GM21447 (cell line): Measurements from ENCODE around the gene PDZD2.

Experiments
- ATAC-seq: cut with Tn5 transposase; IDR thresholded peaks from one replicate; pipeline ENCODE4 v1.9.1; 2021; ENCODE audit not compliant: unreplicated experiment

The PDZD2 gene

GRCh38 chr5:31913808-31914207 lies 274.9 kb downstream of the PDZD2 start:
- ATAC-seq, result no peak

- no peak for ATAC-seq
Observed at GRCh38 chr5:31916327-31916726, 277.4 kb downstream of the PDZD2 start.

DNA sequence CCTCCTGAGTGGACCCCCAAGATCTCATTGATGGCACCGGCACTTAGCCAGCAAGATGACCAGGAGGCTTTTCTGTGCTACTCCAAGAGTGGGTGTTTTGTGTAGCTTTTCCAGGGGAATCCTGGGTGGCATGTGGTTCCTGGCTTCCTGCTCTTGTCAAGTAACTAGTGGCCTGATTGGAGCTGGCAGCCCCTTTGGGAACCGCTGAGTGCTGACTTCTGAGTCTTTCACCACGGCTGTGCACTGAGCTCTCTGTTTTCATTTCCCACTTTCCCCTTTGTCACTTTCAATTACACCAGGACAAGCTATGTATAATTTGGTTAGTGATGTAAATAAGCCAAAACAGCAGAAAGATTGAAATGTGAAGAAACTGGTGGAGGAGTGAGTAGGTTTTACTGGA lies 279.8 kb downstream of the PDZD2 start:
- no peak for ATAC-seq

GRCh38 chr5:31921852-31922305 lies 282.9 kb downstream of the PDZD2 start:
- ATAC-seq, result no peak

DNA sequence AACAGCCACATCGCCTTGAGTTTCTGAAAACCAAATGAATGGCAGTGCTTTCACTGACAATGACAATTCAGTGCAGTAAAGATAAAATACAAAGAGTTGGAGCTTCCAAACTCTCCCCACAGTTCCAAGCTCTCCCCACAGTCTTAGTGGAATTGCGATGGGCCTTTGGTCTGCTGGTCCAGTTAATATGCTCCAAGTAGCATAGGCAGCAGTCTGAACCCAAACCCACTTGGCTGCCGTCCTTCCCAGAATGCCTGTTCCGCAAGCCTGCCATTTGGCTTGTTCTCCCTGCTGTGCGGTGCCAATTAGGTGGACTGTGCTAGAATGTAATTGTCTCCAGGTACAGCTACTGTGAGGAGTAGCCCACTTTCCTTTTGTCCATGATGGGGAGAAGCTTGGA lies 285.1 kb downstream of the PDZD2 start:
- ATAC-seq, result no peak

GRCh38 chr5:31931874-31932273 lies 292.9 kb downstream of the PDZD2 start:
- ATAC-seq, result no peak

GRCh38 chr5:31934156-31934555 lies 295.2 kb downstream of the PDZD2 start:
- no peak for ATAC-seq

- ATAC-seq, result no peak
Observed at GRCh38 chr5:31935496-31936369, 296.8 kb downstream of the PDZD2 start.

DNA sequence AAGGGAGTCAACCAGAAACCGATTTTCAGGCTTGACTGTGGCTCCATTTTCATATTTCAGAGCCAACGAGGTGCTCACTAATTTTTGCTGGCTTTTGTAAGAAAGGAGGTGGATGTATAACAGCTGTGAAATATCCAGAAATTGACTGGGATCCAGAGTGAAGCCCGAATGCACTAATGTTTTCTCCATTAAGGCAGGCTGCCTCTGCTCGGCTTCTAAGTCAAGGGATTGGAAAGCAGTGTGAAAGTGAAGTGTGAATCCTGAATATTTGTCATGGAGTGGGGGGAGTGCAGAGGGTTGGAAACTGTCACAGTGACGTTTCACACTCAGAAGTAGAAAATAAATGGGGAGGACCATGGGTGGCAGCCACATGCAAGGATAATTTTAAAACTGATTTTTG lies 297.8 kb downstream of the PDZD2 start:
- no peak for ATAC-seq

- no peak for ATAC-seq
Observed at GRCh38 chr5:31937226-31937625, 298.3 kb downstream of the PDZD2 start.

DNA sequence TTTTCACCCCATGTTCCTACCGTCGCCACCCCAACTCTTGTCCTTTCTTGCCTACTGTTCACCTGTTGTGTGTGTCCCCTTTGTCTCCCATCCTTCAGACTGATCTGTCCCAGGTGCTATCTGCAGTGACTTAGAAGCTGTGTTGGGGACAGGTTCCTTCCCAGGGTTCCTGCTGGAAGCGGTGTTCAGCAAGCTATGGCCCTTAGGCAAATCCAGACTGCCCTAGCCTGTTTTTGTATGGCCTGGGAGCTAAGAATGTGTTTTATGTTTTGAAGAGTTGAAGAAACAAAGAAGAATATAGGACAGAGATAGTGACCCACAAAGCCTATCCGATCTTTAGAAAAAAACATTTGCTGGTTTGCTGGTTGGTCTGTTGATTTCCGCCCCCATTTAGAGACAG lies 298.8 kb downstream of the PDZD2 start:
- no peak for ATAC-seq

GRCh38 chr5:31939151-31939550 lies 300.2 kb downstream of the PDZD2 start:
- ATAC-seq, result no peak

DNA sequence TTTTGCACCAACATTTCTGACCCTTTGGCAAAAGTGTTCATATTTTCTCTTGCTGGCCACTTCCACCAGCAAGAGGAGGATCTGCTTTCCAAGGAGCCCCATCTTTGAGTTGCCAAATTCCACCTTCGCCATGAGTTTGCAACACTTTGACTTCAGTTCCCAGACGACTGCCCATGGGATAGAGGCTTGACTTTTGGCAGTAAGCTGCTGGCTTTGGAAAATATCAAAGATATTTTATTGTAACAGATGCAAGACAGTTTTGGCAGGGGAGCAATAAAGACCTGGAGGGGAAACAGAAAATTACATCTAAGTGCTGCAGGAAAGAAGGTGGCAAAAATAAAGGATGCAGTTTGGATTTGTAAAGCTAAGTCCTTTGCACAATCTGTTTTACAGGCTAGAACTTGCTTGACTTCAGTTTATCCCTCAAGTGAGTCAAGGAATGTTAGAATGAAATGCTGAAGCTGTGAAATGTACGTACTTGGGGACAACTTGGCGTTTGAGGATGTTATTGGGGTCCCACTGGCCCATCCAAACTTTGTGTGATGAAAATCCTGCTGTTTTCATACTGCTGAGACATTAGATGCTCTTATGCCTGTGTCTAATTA lies 302.3 kb downstream of the PDZD2 start:
- ATAC-seq, result no peak

DNA sequence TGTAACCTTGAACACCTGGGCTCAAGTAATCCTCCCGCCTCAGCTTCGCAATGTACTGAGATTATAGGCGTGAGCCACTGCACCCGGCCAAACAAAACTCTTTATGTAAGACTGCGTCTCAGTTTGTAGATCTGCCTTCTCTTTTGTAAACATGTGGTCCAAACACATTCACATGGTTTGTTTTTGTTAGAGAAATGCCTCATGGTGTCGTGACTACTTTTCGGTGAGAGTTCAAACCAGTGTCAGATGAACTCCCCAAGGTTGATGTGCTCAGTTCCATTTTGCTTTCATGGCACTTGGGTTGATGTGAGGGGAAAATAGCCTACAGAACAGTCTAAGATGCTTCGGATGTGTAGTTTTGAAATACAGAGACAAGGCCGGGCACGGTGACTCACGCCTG lies 303.6 kb downstream of the PDZD2 start:
- no peak for ATAC-seq

- no peak for ATAC-seq
Observed at GRCh38 chr5:31944684-31945445, 305.9 kb downstream of the PDZD2 start.

GRCh38 chr5:31948006-31948405 lies 309.1 kb downstream of the PDZD2 start:
- ATAC-seq, result no peak

DNA sequence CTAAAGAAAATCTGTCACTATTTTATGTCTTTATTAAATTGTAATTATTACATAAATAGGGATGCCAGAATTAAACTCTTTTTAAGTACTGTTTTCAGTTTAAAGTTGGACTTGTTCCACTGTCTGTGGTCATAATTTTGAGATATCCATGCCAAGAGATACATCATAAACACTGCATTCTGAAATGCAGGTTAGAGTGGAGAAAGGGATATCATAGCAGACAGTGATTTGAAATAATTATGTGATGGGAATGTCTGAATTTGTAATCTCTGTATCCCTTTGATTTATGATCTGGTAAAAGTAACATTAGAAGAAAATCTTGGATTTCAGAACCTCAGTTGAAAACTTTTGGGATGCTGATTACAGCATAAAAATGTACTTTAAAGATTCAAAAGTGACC lies 313.1 kb downstream of the PDZD2 start:
- no peak for ATAC-seq

DNA sequence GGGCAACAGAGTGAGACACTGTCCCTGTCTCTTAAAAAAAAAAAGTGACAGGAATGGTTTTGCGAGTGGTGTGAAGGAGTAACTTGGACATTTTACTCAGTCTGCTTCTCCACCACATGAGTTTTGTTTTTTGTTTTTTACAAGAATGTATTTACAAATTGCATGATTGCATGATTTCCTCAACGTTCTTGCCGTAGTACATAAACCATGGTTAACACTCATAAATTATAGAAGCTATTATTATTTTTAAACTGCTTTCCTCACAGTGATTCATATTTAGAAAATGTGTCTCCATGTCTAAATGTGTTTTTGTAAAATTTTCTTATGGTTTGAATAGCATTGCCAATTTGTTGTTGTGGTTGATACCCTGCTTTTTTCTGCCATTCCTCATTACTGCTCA lies 315.2 kb downstream of the PDZD2 start:
- ATAC-seq, result no peak

DNA sequence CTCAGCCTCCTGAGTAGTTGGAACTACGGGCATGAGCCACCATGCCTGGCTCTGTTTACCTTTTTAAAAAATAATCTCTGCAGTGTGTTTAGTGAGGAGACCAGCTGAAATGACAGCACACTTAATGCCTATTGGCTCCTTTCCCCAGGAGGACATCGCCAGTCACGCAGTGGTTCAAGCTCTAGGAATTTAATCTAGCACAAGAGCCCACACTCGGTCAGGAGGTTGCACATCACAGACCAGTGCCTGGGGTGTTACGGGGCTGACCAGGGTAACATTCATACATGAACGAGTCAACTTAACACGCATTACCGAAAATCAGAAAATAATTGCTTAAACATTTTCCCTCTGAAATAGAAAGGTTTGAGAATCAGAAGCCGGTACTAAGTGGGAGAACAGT lies 318.2 kb downstream of the PDZD2 start:
- ATAC-seq, result no peak

- ATAC-seq, result no peak
Observed at GRCh38 chr5:31962351-31962751, 323.4 kb downstream of the PDZD2 start.

GRCh38 chr5:31962871-31963307 lies 324.0 kb downstream of the PDZD2 start:
- no peak for ATAC-seq
